ENCODE data around the gene WSCD1.

Gene WSCD1

DNA sequence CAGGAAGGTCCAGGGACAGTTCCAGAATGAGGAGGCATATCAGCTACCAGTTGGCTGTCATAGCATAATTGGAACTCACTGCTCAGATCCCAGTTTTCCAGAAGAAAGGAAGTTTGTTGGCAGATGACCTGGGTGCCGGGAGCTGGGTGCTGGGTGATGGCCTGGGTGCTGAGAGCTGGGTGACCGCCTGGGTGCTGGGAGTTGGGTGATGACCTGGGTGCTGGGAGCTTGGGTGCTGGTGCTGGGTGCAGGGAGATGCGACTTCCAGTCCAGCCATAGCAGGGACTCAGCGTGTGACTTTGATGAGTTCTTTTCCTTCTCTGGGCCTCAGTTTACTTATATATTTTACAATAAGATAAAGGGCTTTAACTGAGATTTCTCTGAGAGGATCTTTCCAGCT is 18.0 kb downstream of the WSCD1 start:
- DNase-seq = no peak

DNA sequence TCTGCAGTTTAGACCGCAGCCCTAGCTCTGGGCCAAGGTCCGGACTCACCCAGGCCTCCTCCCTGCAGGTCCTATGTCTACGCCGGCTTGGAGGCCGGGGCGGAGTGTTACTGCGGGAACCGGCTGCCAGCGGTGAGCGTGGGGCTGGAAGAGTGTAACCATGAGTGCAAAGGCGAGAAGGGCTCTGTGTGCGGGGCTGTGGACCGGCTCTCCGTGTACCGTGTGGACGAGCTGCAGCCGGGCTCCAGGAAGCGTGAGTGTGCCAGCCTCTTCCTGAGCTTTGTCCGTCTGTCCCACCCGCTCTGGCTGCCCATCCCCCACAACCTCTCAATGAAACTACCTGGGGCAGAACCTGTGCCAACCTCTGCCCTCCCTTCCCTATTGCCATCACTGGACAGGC is 20.1 kb downstream of the WSCD1 start:
- DNase-seq = no peak

DNA sequence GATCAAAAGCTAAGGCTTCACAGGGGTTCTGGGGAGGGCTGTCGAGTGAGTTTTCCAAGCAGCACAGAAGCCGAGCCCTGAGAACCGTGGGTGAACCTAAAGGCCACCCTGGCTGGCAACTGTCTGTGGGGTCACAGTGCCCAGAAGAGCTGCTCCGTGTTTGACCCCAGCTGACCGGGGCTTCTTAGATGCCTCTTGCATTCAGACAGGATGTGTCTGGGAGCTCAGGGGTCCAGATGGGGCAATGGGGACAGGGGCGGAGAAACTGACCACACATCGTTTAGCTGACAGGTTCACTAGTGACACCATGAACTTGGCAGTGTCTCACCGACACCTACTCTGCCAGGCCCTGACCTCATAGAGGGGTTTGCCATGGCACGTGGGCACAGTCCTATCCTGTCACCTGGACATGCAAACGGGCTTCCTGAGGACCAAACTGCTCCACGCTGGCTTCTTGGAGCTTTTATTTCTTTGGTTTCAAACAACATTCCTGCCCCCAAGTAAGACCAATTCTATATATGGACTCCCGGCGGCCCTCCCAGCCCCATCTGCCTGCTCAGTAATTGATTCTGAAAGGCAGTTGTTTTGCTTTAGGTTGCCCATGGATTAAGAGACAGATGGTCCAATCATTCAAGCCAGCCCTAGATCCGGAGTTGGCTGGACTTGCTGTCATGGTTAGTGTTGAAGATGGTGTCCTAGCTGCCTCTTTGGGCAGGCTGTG is 22.2 kb downstream of the WSCD1 start:
- no peak for DNase-seq

DNA sequence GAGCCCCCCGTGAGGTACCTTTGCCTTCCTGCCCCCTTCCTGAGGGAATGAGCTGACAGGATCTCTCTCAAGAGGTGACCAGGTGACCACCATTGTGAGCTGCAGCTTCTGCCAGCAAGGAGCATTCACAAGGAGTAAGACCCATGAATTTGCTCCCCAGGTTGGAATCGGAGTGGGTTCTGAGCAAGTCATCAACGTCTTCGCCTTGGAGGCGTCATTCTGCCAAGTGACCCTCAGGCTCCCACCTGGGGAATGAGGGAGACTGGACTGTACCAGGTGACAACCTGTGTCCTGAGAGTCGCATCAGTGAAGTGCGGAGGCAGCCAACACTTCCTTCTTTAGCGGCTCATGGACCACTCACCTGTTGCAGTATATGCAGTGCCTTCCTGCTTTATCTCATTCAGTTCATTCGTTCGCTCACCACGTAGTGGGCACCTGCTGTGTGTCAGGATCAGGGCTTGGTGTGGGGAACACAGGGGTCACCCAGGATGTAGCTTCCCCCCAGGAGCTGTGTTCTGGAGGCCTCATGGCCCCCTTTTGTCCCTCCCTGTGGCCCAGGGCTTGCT is 22.8 kb downstream of the WSCD1 start:
- no peak for DNase-seq

DNA sequence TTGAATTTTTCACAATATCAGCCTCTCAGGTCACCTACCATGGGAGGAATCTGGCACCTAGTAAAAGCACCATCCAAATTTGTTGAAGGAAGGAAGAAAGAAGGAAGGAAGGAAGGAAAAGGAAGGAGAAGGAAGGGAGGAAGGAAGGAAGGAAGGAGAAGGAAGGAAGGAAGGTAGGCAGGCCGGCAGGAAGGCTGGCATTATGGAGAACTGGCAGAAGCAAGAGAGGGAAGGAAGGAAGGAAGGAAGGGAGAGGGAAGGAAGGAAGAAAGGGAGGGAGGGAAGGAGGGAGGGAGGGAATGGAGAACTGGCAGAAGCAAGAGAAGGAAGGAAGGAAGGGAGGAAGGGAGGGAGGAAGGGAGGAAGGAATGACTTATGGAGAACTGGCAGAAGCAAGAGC is 24.3 kb downstream of the WSCD1 start:
- no peak for DNase-seq

DNA sequence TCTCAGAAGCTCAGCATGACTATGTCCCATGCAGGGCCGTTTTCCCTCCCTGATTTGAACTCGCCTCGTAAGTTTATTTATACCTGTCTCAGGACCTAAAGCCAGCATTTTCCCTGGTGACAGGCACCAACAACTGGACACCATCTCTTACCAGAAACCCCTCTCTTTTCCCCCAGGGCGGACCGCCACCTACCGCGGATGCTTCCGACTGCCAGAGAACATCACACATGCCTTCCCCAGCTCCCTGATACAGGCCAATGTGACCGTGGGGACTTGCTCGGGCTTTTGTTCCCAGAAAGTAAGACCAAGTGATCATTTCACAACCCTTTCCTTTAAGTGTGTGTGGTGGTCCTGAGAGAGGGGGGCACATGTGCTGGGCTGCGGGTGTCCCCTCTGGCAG is 24.7 kb downstream of the WSCD1 start:
- no peak for DNase-seq

DNA sequence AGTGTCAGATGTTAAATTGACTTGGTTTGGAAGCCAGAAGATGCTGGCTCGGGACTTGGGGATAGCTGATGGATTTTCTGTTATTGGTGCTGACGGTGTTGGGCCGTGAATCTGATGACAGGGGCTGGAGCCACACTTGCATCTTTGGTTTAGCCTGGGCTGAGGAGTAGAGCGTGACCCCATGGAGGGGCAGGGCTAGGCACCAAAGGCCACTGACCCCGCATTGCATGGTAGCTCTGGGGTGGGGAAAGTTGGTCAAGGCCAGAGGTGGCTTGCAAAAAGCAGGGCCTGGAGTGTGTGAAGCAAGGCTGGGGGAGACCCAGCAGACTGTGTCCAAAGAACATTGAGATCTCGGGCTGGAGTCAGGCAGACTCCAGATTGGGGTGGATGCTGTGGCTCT is 25.3 kb downstream of the WSCD1 start:
- no peak for DNase-seq

DNA sequence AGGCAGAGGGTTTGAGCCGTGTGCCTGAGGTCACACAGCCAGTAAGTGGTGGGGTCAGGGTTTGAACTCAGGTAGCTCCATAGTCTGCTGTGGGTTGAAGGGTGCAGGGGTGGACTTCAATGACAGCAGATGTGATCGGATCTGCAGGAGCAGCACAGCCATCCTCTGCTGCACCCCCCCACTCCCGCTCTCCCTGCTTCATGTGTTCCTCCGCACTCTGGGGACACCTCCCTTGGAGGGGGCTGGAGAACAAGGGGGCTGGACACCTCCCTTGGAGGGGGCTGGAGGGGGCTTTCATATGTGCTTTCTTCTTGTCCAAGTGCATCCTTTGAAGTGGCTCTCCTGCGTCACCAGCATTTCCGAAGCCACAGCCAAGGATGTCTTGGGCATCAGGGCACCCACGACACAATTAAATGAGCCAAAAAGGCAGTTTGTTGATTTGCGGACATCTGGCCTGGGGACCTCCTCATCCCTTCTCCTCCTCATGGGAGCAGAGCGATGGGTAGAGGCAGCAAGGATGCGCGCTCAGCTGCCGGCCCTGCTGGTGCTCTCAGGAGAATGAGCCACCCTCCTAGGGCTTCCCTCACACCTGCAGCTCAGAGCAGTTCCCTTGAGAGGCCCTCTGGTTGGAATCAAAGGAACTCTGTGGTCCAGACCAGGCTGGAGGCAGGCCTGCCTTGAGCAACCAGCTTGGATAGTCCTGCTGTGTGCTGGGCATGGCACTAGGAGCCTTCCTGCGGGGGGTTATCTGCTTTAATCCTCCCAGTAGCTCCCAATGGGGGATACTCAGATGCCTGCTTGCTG is 26.2 kb downstream of the WSCD1 start:
- DNase-seq = no peak

DNA sequence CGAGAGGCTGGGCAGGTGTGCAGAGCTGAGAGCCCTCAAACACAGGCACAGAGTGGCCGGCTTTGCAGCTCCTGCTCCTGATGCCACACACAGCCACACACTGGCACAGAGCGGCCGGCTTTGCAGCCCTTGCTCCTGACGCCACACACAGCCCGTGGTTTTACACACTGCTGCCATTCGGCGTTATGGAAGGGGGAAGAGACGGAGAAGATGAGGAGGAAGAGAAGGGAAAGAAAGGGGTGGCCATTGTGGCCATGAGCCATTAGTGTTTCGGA is 26.8 kb downstream of the WSCD1 start:
- no peak for DNase-seq

DNA sequence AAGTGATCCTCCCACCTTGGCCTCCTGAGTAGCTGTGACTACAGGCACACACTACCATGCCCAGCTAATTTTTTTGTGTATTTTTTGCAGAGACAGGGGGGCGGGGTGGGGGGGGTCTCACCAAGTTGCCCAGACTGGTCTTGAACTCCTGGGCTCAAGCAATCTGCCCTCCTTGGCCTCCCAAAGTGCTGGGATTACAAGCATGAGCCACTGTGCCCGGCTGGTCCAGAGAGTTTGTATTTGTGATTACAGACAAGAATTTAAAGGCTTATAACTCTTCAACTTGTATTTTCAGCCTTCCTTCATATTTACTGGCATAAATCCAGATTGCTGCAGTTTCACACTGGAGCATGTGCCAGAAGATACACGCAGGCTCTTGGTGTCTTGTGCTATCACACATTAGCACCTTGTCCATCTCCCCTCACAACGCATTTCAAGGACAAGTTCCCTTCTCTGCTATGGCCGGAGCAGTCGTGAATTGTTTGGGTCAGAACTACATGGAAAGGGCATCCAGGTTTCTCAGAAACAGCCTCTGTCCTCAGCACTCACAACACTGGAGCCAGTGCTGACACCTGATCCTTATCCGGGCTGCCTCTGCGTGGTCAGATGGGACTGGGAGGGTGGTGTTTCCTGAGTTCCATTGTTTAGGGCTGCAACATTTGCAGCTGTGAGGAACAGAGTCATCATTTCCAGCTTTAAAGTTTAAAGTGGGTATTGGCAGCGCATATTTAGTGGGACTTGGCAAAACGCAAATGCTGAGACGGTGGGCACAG is 28.1 kb downstream of the WSCD1 start:
- DNase-seq = no peak

DNA sequence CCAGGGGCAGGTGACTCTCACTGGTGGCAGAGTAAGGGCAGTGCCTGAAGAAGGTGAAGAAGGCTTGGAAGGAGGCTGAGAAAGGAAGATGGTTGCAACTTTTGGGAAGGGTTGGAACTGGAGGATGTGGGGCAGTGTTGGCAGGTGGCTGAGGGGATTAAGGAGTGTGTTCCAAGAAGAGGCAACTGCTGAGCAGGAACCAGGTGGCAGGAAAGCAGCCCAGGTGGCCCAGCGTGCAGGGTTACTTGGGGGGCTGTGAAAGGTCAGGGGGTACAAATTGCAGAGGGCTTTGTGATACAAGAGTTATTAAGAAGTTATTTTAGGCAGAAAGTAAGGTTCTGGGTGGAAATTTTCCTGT is 28.6 kb downstream of the WSCD1 start:
- DNase-seq = no peak

DNA sequence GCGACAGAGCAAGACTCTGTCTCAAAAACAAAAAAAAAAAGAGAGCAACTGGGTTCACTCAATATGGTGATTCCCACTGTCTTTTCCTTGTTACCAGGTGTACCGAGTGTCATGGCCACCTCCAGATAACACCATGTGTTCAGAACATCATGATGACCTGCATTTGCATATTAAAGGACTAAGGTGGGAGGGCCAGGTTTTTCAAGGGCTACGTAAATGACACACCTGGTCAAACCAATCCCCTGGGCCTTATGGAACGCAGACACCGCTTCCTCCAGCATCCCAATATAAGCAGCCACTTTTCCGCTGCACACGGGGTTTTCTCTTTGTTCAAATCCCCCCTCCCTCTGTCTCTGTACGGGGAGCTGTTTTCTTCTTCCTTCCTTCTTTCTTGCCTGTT is 29.3 kb downstream of the WSCD1 start:
- DNase-seq = no peak

DNA sequence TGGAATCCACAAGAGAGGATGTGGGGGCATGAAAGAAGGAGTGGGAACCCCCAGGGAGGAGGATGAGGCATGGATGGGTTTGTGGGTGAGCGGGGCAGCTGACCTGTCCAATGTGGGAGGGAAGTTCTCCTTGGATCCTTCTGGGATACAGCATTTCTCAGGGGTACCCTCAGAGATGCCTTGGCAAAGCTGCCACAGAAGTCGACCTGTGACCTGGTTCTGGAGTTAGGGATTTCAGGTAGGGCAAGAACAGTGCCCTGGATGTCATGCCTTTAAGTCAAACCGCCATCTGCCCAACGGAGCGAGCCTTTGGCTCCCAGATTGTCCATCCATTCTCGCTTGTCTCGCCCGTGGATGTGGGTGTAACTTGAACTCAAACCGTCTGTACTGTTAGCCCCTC is 30.0 kb downstream of the WSCD1 start:
- no peak for DNase-seq

DNA sequence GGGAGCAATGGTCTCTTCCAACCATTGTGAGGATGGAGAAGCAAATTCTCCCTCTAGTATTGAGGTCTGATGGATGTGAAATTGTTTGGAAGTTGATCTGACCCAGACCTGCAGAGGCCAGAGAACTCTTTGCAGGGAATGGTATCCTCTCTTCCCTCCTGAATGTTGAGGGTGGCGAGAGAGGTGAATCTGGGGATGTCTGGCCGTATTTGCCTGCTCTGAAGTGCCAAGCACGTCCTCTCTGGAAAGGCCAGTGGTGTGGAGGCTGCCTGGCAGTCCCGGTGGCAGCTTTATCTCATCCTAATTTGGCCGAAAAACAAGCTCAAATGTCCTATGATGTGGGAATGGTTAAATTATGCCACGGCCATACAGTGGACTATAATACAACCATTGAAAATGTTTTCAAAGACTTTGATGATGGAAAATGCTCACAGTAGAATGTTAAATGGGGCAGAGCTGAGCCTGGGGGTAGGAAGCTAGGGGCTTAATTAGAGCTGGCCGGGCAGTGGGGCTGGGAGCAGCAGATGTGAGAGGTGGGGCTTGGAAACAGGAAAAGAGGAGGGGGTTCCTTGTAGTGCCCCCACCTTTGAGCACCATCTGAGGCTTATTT is 30.8 kb downstream of the WSCD1 start:
- no peak for DNase-seq

DNA sequence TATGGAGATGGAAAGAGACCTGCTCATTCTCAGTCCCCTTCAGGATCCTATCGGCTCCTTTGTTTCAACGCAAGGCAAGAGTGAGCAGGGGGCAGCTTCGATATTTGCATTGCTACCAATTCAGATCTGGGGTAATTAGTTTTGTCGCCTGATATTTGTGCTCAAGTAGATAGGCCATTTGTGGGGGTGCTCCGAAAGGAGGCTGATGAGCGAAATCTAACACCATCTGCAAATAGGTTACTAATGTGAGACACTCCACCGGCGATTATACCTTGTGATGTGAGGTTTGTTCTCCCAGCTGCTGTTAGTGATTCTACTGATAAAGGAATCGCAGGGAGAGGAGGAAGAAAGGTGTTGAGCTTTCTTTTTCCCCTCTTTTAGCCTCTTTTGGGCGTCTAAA is 31.5 kb downstream of the WSCD1 start:
- no peak for DNase-seq

DNA sequence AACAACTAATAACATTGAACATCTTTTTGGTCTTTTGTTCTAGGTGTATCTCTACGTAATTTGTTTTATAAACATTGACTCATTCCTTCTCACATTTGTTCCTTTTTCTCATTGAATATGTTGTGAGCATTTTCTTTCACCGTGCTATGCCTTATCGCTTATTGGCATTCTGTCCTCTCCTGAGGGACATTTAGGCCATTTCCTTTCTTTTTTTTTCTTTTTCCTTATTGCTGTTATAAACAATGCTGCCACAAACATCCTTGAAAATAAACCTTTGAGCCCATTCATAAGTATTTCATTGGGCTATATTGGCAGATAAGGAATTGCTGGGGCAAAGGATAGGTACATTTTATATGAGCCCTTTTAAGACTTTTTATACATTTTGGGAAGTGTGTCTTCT is 32.4 kb downstream of the WSCD1 start:
- DNase-seq = no peak

DNA sequence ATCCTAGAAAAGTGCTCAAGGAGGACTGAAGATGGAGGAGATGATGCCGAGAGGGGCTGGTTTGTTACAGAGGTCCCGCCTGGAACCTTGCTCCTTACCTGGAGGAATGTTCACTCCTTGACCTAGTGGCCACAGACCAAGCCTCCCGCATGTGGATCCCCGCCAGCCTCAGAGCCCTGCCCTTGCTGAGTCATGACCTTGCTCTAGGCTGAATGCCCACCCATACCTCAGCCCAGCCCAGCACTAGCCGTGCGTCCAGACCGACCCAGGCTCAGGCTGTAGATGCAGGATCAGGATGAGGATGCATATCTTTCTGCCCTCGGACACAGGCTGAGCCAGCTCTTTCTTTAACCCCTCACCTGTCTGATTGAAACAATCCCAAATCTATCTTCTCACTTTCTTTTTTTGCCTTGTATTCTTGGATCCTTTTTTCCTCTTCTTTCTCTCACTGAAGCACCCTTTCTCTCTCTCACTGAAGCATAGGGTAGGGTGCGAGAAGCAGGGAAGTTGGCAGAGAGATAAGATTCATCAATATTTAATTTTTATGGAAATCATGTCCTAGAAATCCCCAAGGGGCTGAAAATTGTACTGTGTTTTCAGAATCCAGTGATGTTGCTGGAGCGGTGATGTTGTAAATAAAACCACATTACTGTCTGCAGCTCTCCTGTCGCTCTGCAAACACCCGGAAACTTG is 34.9 kb downstream of the WSCD1 start:
- DNase-seq = no peak

DNA sequence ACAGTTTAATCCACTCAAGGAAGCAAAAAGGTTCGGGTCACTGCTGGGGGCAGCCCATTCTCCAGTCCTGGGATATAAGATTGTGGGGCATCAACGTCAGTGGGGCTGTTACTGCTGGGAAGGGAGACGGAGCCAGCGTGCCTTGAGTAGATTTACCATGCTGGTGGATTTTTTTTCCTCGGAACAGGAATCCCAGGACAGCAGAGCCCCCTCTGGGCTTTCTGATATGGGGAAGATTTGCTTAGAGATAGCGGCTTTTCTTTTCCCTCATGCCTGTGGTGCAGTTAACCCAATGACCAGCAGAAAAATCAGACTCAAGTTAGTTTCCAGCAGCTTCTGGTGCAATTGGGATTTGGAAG is 35.4 kb downstream of the WSCD1 start:
- no peak for DNase-seq

DNA sequence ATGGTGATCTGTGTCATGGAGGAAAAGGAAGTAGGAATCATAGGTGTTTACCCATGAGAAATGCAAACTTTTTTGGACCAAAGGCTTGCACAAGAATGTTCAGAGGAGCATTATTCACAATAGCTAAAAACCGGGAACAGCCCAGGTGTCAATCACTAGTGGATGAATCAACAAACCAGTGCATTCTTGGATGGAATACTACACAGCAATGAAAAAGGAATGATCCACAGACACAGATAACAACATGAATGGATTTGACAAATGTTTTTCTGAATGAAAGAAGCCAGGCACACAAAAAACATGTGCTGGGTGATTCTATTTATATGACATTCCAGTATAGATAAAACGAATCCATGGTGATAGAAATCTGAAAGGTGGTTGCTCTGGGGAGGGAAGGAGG is 36.0 kb downstream of the WSCD1 start:
- DNase-seq = no peak

DNA sequence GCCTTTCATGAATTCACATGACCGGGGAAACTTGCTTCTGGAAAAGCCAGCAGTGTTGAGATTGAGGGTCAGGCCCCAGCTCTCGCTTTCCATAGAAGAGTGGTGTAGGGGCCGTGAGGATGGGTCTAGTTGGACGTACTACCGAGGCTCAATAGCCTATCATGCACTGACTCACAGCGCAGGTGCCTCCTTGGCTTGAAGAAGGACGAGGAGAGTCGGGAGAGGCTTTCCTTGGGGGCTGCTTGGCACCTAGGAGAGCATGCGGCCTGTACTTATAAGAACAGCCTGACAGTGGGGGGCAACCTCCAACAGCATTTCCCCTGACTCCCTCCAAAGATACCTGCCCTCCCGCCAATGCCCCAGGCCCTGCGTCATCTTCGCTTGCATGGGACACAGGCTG is 37.6 kb downstream of the WSCD1 start:
- DNase-seq = no peak

DNA sequence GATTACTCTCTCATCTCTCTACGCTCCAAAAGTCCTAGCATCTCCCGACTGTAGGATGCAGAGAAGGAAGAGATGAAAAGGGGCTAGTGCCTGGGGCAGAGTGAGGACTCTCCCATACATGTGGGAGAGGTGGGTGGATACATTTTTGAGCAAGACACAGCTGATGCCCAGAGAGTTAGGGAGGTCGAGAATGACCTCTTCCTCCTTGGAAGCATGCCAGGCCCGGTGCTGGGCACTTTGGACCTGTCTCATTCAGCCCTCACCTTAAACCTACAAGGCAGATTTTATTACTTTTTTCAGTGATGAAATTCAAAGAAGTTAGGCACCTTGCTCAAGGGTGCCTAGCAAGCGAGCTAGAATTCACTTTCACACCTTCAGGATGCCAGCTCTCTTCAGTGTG is 38.2 kb downstream of the WSCD1 start:
- no peak for DNase-seq

DNA sequence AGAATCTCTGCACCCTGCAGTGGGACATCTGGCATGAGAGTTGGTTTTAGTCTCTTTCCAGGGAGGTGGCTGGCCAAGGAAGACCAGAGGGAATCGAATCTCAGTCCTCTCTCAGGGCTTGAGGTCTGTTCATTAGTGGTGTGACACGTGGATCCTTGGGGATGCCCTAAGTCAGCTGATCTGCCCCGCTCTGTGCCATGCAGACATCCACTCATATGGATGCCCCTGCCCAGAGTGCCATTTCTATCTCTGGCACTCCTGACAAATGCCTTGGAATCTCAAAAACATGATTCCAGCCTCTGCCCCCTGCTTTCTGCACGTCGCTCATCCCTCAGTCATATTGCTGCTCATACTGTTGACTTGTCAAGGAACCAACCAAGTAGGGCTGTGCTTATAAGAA is 38.8 kb downstream of the WSCD1 start:
- no peak for DNase-seq

DNA sequence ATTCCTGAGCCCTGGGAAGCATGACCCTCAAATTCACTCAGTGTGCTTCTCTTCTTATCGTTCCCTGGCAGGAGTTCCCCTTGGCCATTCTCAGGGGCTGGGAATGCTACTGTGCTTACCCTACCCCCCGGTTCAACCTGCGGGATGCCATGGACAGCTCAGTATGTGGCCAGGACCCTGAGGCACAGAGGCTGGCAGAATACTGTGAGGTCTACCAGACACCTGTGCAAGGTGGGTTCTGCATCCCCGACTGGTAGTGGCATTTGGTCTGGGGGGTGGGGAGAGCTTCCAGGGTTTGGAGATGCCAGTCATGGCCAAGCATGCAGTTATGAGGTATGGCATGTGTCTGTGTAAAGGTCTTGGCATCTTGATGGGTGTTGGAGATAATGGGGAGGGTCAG is 39.4 kb downstream of the WSCD1 start:
- no peak for DNase-seq

Measured in activated CD8-positive, alpha-beta memory T cell treated with anti-CD3 and anti-CD28 coated beads for 24 hours (primary cell).